H1 (cell line): ENCODE data around the gene SGO2.

ENCODE experiments used
- BCL11A ChIP-seq, 2 experiments: IDR thresholded peaks; one replicate each; pipeline ENCODE4 v1.6.1; 2011; ENCODE audit warnings: low read depth in 2 of 2, low read length in 2 of 2, mild to moderate bottlenecking in 2 of 2
- CTCF ChIP-seq, 3 experiments: IDR thresholded peaks; 1 replicate in 2 of 3; 2 replicates in 1 of 3; pipeline versions ENCODE4 v1.5.1 to v1.6.1; 2011; ENCODE audit warnings: low read length in 3 of 3, mild to moderate bottlenecking in 3 of 3, inconsistent platforms in 2 of 3, low read depth in 1 of 3, moderate library complexity in 1 of 3; ENCODE audit not compliant: insufficient read depth in 1 of 3; ENCODE audit errors: control extremely low read depth in 1 of 3
- EGR1 ChIP-seq: IDR thresholded peaks from 2 replicates; pipeline ENCODE4 v1.6.1; 2011; ENCODE audit warnings: low read depth, low read length, borderline replicate concordance
- EP300 ChIP-seq, 2 experiments: IDR thresholded peaks; 1 replicate in 1 of 2; 2 replicates in 1 of 2; pipeline ENCODE4 v1.6.1; 2011 to 2012; ENCODE audit warnings: low read depth in 2 of 2, low read length in 2 of 2, mild to moderate bottlenecking in 2 of 2, borderline replicate concordance in 1 of 2, inconsistent platforms in 1 of 2, moderate library complexity in 1 of 2
- KDM1A ChIP-seq: fragments of 200-600, 300-600 bp; sonication (generic); IDR thresholded peaks from 2 replicates; pipeline ENCODE4 v1.7.1; 2016; ENCODE audit warnings: mild to moderate bottlenecking, low read length, borderline replicate concordance
- POLR2AphosphoS5 ChIP-seq: IDR thresholded peaks from 2 replicates; pipeline ENCODE4 v1.6.1; 2011; ENCODE audit warnings: low read depth, low read length
- SP1 ChIP-seq: IDR thresholded peaks from 2 replicates; pipeline ENCODE4 v1.6.1; 2011; ENCODE audit warnings: low read depth, low read length
- TCF12 ChIP-seq: IDR thresholded peaks from 2 replicates; pipeline ENCODE4 v1.6.1; 2011; ENCODE audit warnings: low read depth, mild to moderate bottlenecking, low read length
- YY1 ChIP-seq: IDR thresholded peaks from 2 replicates; pipeline ENCODE4 v1.6.1; 2011; ENCODE audit warnings: low read depth, mild to moderate bottlenecking, low read length
- ZNF274 ChIP-seq: IDR thresholded peaks from 2 replicates; pipeline ENCODE4 v1.7.0; 2012; ENCODE audit warnings: low read length, borderline replicate concordance; ENCODE audit errors: extremely low read depth

GRCh38 chr2:200604571-200605255, 78.7 kb downstream of the SGO2 start:
- TF ChIP-seq EP300 (IDR thresholded peaks at IDR 0.05; ENCODE audit: borderline replicate concordance in 1 of 2, low read depth in 2 of 2, low read length in 2 of 2) (no peak), YY1 (no peak), TCF12 (no peak), EGR1 (no peak), CTCF (IDR thresholded peaks at IDR 0.05; ENCODE audit: control extremely low read depth in 1 of 3, insufficient read depth in 1 of 3, low read depth in 1 of 3, low read length in 3 of 3) (no peak), SP1 (no peak), BCL11A (IDR thresholded peaks at IDR 0.05; ENCODE audit: low read depth in 2 of 2, low read length in 2 of 2) (no peak), POLR2AphosphoS5 (no peak), ZNF274 (no peak), KDM1A (no peak)
